Lower leg skin (tissue), 4 donors: ENCODE data around the gene COL5A3. TPM values are rescaled to one million over a fixed set of nuclear protein-coding genes. Genes with fewer than 3 reads are reported as not detected.

ENCODE experiments used
- DNase-seq, 2 donors: peaks; one replicate each; pipeline ENCODE4 v3.0.0-alpha.2; 2019; ENCODE audit warnings: low spot score in 2 of 2
- H3K4me3 ChIP-seq: fragments of 200-600 bp; sonication (generic); 2 replicates; pipeline ENCODE4 v1.5.1; 2017; ENCODE audit warnings: mild to moderate bottlenecking, low read depth; ENCODE audit not compliant: poor library complexity, severe bottlenecking
- CTCF ChIP-seq, 3 donors: fragments of 450-650 bp; IDR thresholded peaks; one replicate each; pipeline ENCODE4 v1.5.1; 2016; ENCODE audit warnings: antibody characterized with exemption in 3 of 3, mild to moderate bottlenecking in 3 of 3, moderate library complexity in 2 of 3
- POLR2A ChIP-seq, 2 donors: fragments of 450-650 bp; IDR thresholded peaks; one replicate each; pipeline ENCODE4 v1.6.1; 2016 to 2017; ENCODE audit warnings: antibody characterized with exemption in 2 of 2, mild to moderate bottlenecking in 1 of 2, moderate library complexity in 1 of 2
- WGBS, 2 donors: methylation state at CpG; one replicate each; pipeline ENCODE4 v1.1.5; 2018; 5-methylcytosine and 5-hydroxymethylcytosine counted together
- intact Hi-C: fragments of 100-400 bp; cut with DNase I; formaldehyde crosslinking; loops from one replicate; pipeline ENCODE4 v1.15.0; 2023; ENCODE audit warnings: low total_unique reads
- total RNA-seq, 4 donors: library from RNA; depleted of rRNA; stranded (reverse); fragments of >200 nt; gene quantifications; one replicate each; pipeline ENCODE4 v1.1.0, GENCODE V29; 2016

COL5A3 gene
- total RNA-seq, 4 donors from 2014 or later: 11.9 to 31.9 (median 20.7) TPM

DNA sequence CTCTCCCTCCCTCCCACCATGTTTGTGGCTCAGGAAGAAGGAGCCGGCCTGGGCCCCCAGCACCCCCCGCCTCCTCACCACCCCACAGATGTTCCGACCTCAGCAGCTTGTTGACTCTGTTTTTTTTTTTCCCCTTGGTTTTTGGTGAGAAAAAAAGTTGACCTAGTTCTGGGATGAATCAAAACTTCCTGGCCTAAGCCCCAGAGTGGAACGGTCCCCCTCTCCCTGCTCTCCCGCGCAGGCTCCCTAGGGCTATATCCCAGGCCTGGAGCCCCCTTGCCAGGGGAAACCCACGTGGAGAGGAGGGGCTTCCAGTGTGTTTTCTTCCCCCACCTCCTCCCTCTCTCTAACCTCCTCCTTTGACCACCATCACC lies 4.0 kb downstream of the COL5A3 start:
- DNase-seq: no peak
- intact Hi-C loops: no loop called here
- 16 to 28% methylated on average over 7 of the region's 7 CpGs for WGBS, 2 donors
- TF ChIP-seq POLR2A (IDR thresholded peaks at IDR 0.05) (no peak), CTCF (IDR thresholded peaks at IDR 0.05) (no peak)
- no peak overlapping the region for H3K4me3 ChIP-seq

DNA sequence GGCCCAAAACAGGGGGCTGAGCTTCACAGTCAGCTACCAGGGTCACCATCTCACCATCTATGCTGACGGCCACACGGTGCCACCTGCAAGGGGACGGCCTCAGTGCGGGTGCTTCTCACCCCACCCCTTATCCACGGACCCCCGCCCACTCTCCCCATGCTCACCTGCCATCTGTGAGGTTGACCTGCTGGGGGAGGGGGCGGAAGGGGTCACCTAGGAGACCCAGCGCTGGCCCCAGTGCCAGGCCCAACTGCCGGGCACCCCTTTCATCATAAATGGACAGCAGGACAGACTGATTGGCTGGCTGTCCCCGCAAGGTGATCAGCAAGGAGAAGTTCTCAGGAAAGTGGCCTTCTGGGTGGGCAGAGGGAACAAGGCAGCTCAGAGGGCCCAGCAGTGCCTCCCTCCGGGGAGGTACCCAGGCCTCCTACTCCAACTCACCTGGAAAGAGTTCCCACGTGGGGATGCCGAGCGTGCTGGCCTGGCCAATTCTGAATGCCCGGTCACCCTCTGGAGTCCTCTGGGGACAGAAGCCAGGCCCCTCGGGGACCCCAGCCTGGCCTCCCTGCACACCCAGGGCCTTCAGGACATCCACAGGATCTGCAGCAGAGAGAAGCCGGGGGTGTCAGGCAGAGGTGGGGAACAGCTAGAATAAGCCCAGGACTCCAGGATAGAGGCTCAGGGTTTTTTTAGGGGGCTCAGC lies 4.5 kb downstream of the COL5A3 start:
- 76 to 79% methylated on average over 15 to 17 of the region's 17 CpGs for WGBS, 2 donors
- H3K4me3 ChIP-seq: no peak overlapping the region
- TF ChIP-seq POLR2A (IDR thresholded peaks at IDR 0.05) (no peak), CTCF (IDR thresholded peaks at IDR 0.05) (no peak)
- DNase-seq: no peak
- intact Hi-C loops: no loop called here

GRCh38 chr19:10004617-10005016 lies 5.7 kb downstream of the COL5A3 start:
- 74 to 76% methylated on average over 9 of the region's 9 CpGs for WGBS, 2 donors
- DNase-seq: no peak
- intact Hi-C loops: no loop called here
- TF ChIP-seq CTCF (IDR thresholded peaks at IDR 0.05) (no peak), POLR2A (IDR thresholded peaks at IDR 0.05) (no peak)
- H3K4me3 ChIP-seq: no peak overlapping the region

DNA sequence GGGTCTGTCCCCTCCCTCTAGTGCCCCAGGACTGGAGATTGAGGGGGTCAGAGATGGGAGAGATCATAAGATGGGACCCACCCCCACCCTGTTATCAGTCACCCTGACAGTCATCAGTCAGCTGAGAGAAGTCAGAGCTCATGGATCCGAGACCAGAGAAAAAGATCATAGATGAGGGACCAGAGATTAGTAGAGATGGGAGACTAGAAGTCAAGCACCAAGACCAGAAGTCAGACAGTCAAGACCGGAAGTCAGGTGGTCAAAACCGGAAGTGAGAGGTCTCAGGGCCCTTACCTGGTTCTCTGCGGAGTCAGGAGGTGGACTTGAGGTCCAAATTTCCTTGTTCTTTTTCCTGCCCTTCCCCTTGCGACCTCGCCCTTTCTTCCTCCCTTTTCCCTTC lies 7.0 kb downstream of the COL5A3 start:
- TF ChIP-seq POLR2A (IDR thresholded peaks at IDR 0.05): no peak
- no peak for TF ChIP-seq CTCF (IDR thresholded peaks at IDR 0.05)
- 74 to 78% methylated on average over 6 of the region's 6 CpGs for WGBS, 2 donors
- intact Hi-C loops: no loop called here
- no peak overlapping the region for H3K4me3 ChIP-seq
- DNase-seq: no peak

DNA sequence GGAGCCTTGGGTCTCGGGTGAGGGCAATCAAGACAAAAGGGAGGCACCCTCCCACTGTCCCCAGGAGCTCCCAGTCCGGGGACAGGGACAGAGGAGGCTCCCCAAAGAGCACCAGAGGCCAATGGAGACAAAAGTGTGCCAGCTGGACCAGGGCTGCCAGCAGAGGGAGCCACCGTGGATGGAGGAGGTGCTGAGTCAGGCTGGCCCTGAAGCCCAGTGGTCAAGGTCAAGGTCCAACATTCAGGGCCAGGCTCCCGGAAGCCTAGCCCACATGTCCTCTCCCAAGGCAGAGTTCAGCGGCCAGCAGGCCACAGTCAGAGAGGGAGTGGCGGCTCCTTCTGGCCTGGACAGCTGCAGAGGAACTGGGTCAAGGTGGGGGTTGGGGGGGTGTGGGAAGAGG lies 8.4 kb downstream of the COL5A3 start:
- intact Hi-C loops: loop anchor here (2.0 kb wide), 1 partner anchor 65 kb away; the partner anchor contains the start of gene OLFM2

More for the DNA sequence above, 8.4 kb downstream of the COL5A3 start:
- DNase-seq: no peak
- no peak overlapping the region for H3K4me3 ChIP-seq
- TF ChIP-seq CTCF (IDR thresholded peaks at IDR 0.05) (peak in 1 of 3 donors; percentile 77), POLR2A (IDR thresholded peaks at IDR 0.05) (no peak)
- 52 to 62% methylated on average over 5 to 6 of the region's 6 CpGs for WGBS, 2 donors
